PFSK-1 (cell line): ENCODE data around the gene MGST2.

Source experiments
- FOXP2 ChIP-seq: optimal IDR thresholded peaks from 2 replicates; pipeline ENCODE3; 2011; ENCODE audit warnings: borderline replicate concordance, control low read depth, inconsistent platforms; ENCODE audit not compliant: insufficient read depth; ENCODE audit errors: extremely low read length, extremely low read depth
- POLR2AphosphoS5 ChIP-seq: IDR thresholded peaks from 2 replicates; pipeline ENCODE4 v1.6.1; 2012; ENCODE audit warnings: low read depth, mild to moderate bottlenecking, control low read depth, low read length, moderate library complexity
- REST ChIP-seq, 2 experiments: IDR thresholded peaks; 2 replicates each; pipeline versions ENCODE4 v1.6.1 to v1.8.0; 2011 to 2012; ENCODE audit warnings: low read depth in 2 of 2, low read length in 2 of 2, control low read depth in 1 of 2, inconsistent platforms in 1 of 2, mild to moderate bottlenecking in 1 of 2, moderate library complexity in 1 of 2; ENCODE audit not compliant: insufficient read depth in 1 of 2
- SIN3A ChIP-seq: IDR thresholded peaks from 2 replicates; pipeline ENCODE4 v1.6.1; 2012; ENCODE audit warnings: mild to moderate bottlenecking, low read length, moderate library complexity, borderline replicate concordance; ENCODE audit not compliant: insufficient read depth
- TAF1 ChIP-seq: IDR thresholded peaks from 2 replicates; pipeline ENCODE4 v1.6.1; 2012; ENCODE audit warnings: low read length, control low read depth, borderline replicate concordance; ENCODE audit not compliant: insufficient read depth

MGST2 gene

GRCh38 chr4:139675651-139676050, 10.0 kb downstream of the MGST2 start:
- TF ChIP-seq FOXP2, result no peak
- TF ChIP-seq TAF1, result no peak
- no peak for TF ChIP-seq REST (IDR thresholded peaks at IDR 0.05; ENCODE audit: insufficient read depth in 1 of 2, low read depth in 2 of 2, low read length in 2 of 2)
- TF ChIP-seq SIN3A, result no peak
- no peak for TF ChIP-seq POLR2AphosphoS5

GRCh38 chr4:139676365-139676764, 10.7 kb downstream of the MGST2 start:
- no peak for TF ChIP-seq FOXP2
- TF ChIP-seq POLR2AphosphoS5, result no peak

GRCh38 chr4:139676913-139677585, 11.4 kb downstream of the MGST2 start:
- TF ChIP-seq SIN3A (no peak), TAF1 (no peak), POLR2AphosphoS5 (no peak), FOXP2 (no peak), REST (IDR thresholded peaks at IDR 0.05; ENCODE audit: insufficient read depth in 1 of 2, low read depth in 2 of 2, low read length in 2 of 2) (no peak)

- no peak for TF ChIP-seq SIN3A
- TF ChIP-seq REST (IDR thresholded peaks at IDR 0.05; ENCODE audit: insufficient read depth in 1 of 2, low read depth in 2 of 2, low read length in 2 of 2), result no peak
- no peak for TF ChIP-seq TAF1
- no peak for TF ChIP-seq FOXP2
- TF ChIP-seq POLR2AphosphoS5, result no peak
These were observed 16.7 kb downstream of the MGST2 start for GRCh38 chr4:139682309-139682708.

- TF ChIP-seq REST (IDR thresholded peaks at IDR 0.05; ENCODE audit: insufficient read depth in 1 of 2, low read depth in 2 of 2, low read length in 2 of 2) (no peak), POLR2AphosphoS5 (no peak), TAF1 (no peak), FOXP2 (no peak), SIN3A (no peak)
These were observed 17.1 kb downstream of the MGST2 start for GRCh38 chr4:139682741-139683151.
